ENCODE results near the gene WIPI1. TPM values are rescaled to one million over a fixed set of nuclear protein-coding genes. Genes with fewer than 3 reads are reported as not detected.
"Not testable (repeated sequence)": the region's sequence is repeated elsewhere in the genome, so short reads cannot be mapped to it uniquely, and the experiment has no call there.

WIPI1 gene
- total and polyA plus RNA-seq, 2 of the 13 experiments (the other 11 are each of a cell fraction or from before 2014, with no cell fraction given), result 29.4 to 141 TPM

- TF ChIP-seq KMT2B (CRISPR knock-in tag; IDR thresholded peaks at IDR 0.05) (peak; percentile 70; the same call in 1 of the 2 replicates), ZFY (CRISPR knock-in tag; IDR thresholded peaks at IDR 0.05) (peak; percentile 25; the same call in 1 of the 2 replicates), ZNF891 (CRISPR knock-in tag; IDR thresholded peaks at IDR 0.05) (0 out of 2 replicates have a peak, but pooled peaks have one; percentile 35), ARID4A (CRISPR knock-in tag; IDR thresholded peaks at IDR 0.05; ENCODE audit: borderline replicate concordance) (peak; percentile 59; the same call in 1 of the 2 replicates), RXRA (CRISPR knock-in tag; IDR thresholded peaks at IDR 0.05) (peak; percentile 71), ZNF281 (CRISPR knock-in tag; IDR thresholded peaks at IDR 0.05; ENCODE audit: borderline replicate concordance) (peak; percentile 95), SMAD1 (CRISPR knock-in tag; IDR thresholded peaks at IDR 0.05; ENCODE audit: borderline replicate concordance, low read depth) (0 out of 2 replicates have a peak, but pooled peaks have one; percentile 41), HDAC2 (CRISPR knock-in tag; IDR thresholded peaks at IDR 0.05) (peak; percentile 45; the same call in 1 of the 2 replicates), SALL1 (CRISPR knock-in tag; IDR thresholded peaks at IDR 0.05) (peak; percentile 36; the same call in 1 of the 2 replicates), ARID5B (CRISPR knock-in tag; IDR thresholded peaks at IDR 0.05) (peak; percentile 80), SOX6 (CRISPR knock-in tag; IDR thresholded peaks at IDR 0.05) (peak; percentile 36; the same call in 1 of the 2 replicates), GABPB1 (CRISPR knock-in tag; IDR thresholded peaks at IDR 0.05) (peak; percentile 34; the same call in 1 of the 2 replicates), IRF2 (CRISPR knock-in tag; IDR thresholded peaks at IDR 0.05) (0 out of 2 replicates have a peak, but pooled peaks have one; percentile 27), MYC (CRISPR knock-in tag; IDR thresholded peaks at IDR 0.05; ENCODE audit: borderline replicate concordance) (peak; percentile 40; the same call in 1 of the 2 replicates)
- not testable (repeated sequence) for TF ChIP-seq SOX6 (IDR thresholded peaks at IDR 0.05)
Observed at GRCh38 chr17:68413597-68414560, 43.4 kb downstream of the WIPI1 start (continued).

Measured in HepG2 (cell line).